ENCODE results near the gene TP53I11. TPM values are rescaled to one million over a fixed set of nuclear protein-coding genes. Genes with fewer than 3 reads are reported as not detected.

Gene TP53I11
- total and polyA plus RNA-seq, 2 donors (not counting 1 experiment from before 2014, with no cell fraction given) = 25.0 to 229 TPM

GRCh38 chr11:44946263-44946662 lies 4.4 kb downstream of the TP53I11 start:
- H3K27ac Mint-ChIP-seq = peak overlapping the region; percentile 65
- Histone ChIP-seq H3K9me3 (ENCODE audit: control extremely low read depth in 1 of 3, control insufficient read depth in 2 of 3, insufficient read depth in 1 of 3, low read length in 2 of 3) (no peaks in the 10 kb centered on the region), H3K4me3 (ENCODE audit: control extremely low read depth in 1 of 5, extremely low read depth in 1 of 5, insufficient read depth in 1 of 5, low read depth in 2 of 5, low read length in 4 of 5) (no peak overlapping the region), H3K79me2 (ENCODE audit: control insufficient read depth, insufficient read depth, low read length) (peaks cover 53% of the 10 kb centered on the region), H3K9ac (ENCODE audit: low read length) (no peak overlapping the region), H3K36me3 (replicated peaks in 1 of 2; ENCODE audit: control extremely low read depth in 1 of 2, control insufficient read depth in 1 of 2, extremely low read depth in 1 of 2, insufficient read depth in 2 of 2, low read length in 1 of 2) (peaks cover 0 to 7% of the 10 kb centered on the region in 2 experiments), H4K20me1 (ENCODE audit: control insufficient read depth, insufficient read depth, low read length, poor library complexity, severe bottlenecking) (peaks cover 20% of the 10 kb centered on the region), H3K4me1 (ENCODE audit: control insufficient read depth in 2 of 2, insufficient read depth in 2 of 2, low read length in 2 of 2) (peaks cover 59 to 64% of the 10 kb centered on the region in 2 donors), H3K4me2 (replicated peaks; ENCODE audit: low read depth, low read length, poor library complexity, severe bottlenecking) (no peak overlapping the region), H2AFZ (ENCODE audit: insufficient read depth, low read depth, low read length, poor library complexity, severe bottlenecking) (no peak overlapping the region), H3K27ac (ENCODE audit: low read length in 2 of 2) (no peak overlapping the region), H3K27me3 (replicated peaks in 1 of 4; ENCODE audit: control extremely low read depth in 1 of 4, control insufficient read depth in 3 of 4, insufficient read depth in 4 of 4, low read length in 3 of 4) (no peaks in the 10 kb centered on the region)
- no peaks in the 10 kb centered on the region for H3K9me3 Mint-ChIP-seq (ENCODE audit: insufficient read depth)
- ATAC-seq (ENCODE audit: low read depth) (no peak), DNase-seq (no peak)
- intact Hi-C loops (cut with micrococcal nuclease) = loop anchor here (10.0 kb wide), 2 partner anchors 341 to 381 kb away; partner anchors contain the start of gene CD82
- peaks cover 84% of the 10 kb centered on the region for H3K4me1 Mint-ChIP-seq
- WGBS (ENCODE audit: insufficient coverage) = 84% methylated on average over 12 of the region's 12 CpGs
- POLR2A ChIA-PET = no interaction called here
- CTCF ChIA-PET = interaction anchor here (1.2 to 7.3 kb wide), 5 partner anchors 9 to 159 kb away, joined by 3 to 114 read pairs (median 10); no protein-coding TSS in a partner anchor
- TF ChIP-seq EZH2 (IDR thresholded peaks at IDR 0.05; ENCODE audit: borderline replicate concordance, insufficient read depth, low read depth, low read length, poor library complexity, severe bottlenecking) (no peak), CTCF (IDR thresholded peaks at IDR 0.05) (no peak)
- H3K4me3 Mint-ChIP-seq = no peak overlapping the region
- H3K27me3 Mint-ChIP-seq = no peaks in the 10 kb centered on the region

DNA sequence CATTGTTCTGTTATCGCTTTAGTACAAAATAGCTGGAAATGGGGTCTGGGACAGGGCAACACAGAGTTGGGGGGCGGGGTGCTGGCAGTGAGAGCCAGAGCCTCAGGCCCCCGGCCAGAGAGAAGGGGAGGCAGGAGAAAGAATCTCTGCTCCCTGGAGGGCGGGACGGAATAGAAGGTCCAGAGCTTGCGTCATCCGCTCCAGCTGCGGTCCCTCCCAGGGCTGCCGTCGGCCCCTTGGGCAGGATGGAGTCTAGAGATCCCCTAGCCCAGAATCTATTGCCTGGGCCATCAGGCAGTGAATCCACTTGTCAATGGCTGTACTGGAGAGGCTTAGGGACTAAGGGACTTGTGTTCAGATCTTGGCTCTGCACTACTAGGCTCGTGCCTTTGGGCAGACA lies 5.0 kb downstream of the TP53I11 start:
- no peak overlapping the region for H2AFZ ChIP-seq (ENCODE audit: insufficient read depth, low read depth, low read length, poor library complexity, severe bottlenecking)
- H3K4me1 ChIP-seq (ENCODE audit: control insufficient read depth in 2 of 2, insufficient read depth in 2 of 2, low read length in 2 of 2) = peaks cover 60 to 66% of the 10 kb centered on the region in 2 donors
- H3K4me2 ChIP-seq (replicated peaks; ENCODE audit: low read depth, low read length, poor library complexity, severe bottlenecking) = no peak overlapping the region
- no peaks in the 10 kb centered on the region for H3K9me3 Mint-ChIP-seq (ENCODE audit: insufficient read depth)
- peaks cover 57% of the 10 kb centered on the region for H3K79me2 ChIP-seq (ENCODE audit: control insufficient read depth, insufficient read depth, low read length)
- no peak overlapping the region for H3K4me3 Mint-ChIP-seq
- POLR2A ChIA-PET = interaction anchor here (1.0 to 3.9 kb wide), 3 partner anchors 17 to 83 kb away, joined by 3 to 16 read pairs (median 3); no protein-coding TSS in a partner anchor
- intact Hi-C loops (cut with micrococcal nuclease) = loop anchor here (10.0 kb wide), 2 partner anchors 341 to 381 kb away; partner anchors contain the start of gene CD82
- no peak overlapping the region for H3K4me3 ChIP-seq (ENCODE audit: control extremely low read depth in 1 of 5, extremely low read depth in 1 of 5, insufficient read depth in 1 of 5, low read depth in 2 of 5, low read length in 4 of 5)
- no peak overlapping the region for H3K9ac ChIP-seq (ENCODE audit: low read length)
- CTCF ChIA-PET = interaction anchor here (1.1 to 7.3 kb wide), 5 partner anchors 8 to 160 kb away, joined by 3 to 114 read pairs (median 10); no protein-coding TSS in a partner anchor
- H3K27me3 ChIP-seq (replicated peaks in 1 of 4; ENCODE audit: control extremely low read depth in 1 of 4, control insufficient read depth in 3 of 4, insufficient read depth in 4 of 4, low read length in 3 of 4) = no peaks in the 10 kb centered on the region
- H3K4me1 Mint-ChIP-seq = peaks cover 88% of the 10 kb centered on the region
- DNase-seq (no peak), ATAC-seq (ENCODE audit: low read depth) (no peak)
- 100% methylated on average over 11 of the region's 11 CpGs for WGBS (ENCODE audit: insufficient coverage)
- H3K27ac Mint-ChIP-seq = peak overlapping the region; percentile 50
- H3K36me3 ChIP-seq (replicated peaks in 1 of 2; ENCODE audit: control extremely low read depth in 1 of 2, control insufficient read depth in 1 of 2, extremely low read depth in 1 of 2, insufficient read depth in 2 of 2, low read length in 1 of 2) = peaks cover 0 to 8% of the 10 kb centered on the region in 2 experiments
- H3K9me3 ChIP-seq (ENCODE audit: control extremely low read depth in 1 of 3, control insufficient read depth in 2 of 3, insufficient read depth in 1 of 3, low read length in 2 of 3) = no peaks in the 10 kb centered on the region
- peaks cover 20% of the 10 kb centered on the region for H4K20me1 ChIP-seq (ENCODE audit: control insufficient read depth, insufficient read depth, low read length, poor library complexity, severe bottlenecking)
- no peaks in the 10 kb centered on the region for H3K27me3 Mint-ChIP-seq
- no peak overlapping the region for H3K27ac ChIP-seq (ENCODE audit: low read length in 2 of 2)
- TF ChIP-seq EZH2 (IDR thresholded peaks at IDR 0.05; ENCODE audit: borderline replicate concordance, insufficient read depth, low read depth, low read length, poor library complexity, severe bottlenecking) = no peak
- no peak for TF ChIP-seq CTCF (IDR thresholded peaks at IDR 0.05)

All from B cell (primary cell).